Measurements from ENCODE around the gene COL27A1.

Gene COL27A1

DNA sequence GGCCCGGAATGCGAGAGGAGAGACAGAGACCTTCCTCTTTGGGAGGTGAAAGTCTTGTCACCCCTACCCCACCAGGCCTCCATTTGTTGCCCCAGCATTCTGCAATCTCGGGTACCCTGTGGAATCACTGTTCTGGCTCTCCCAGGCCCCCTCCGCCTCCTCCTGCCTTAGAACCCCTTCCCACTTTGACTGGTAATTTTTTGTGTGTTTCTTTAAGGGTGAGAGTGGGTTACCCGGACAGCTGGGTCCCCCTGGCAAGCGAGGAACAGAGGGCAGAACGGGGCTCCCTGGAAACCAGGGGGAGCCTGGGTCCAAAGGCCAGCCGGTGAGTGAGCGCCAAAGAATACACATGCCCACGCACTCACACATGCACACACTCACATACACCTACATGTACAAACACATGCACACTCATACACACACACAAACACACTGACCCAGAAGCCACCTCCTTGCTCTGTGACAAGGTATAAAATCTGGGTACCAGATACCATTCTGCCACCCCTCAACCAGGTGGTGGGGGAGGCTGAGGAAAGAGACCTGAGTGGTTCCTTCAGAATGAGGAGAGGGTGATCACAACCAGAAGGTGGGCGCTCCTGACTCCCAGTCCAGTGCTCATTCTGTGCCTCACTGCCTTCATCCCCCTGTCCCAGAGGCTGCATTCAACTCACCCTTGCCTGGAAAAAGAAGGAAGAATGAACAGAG, 136.7 kb downstream of the COL27A1 start:
- DNase-seq (ENCODE audit: extremely low read depth, low read depth): no peak
- TF ChIP-seq, protein P1, sequence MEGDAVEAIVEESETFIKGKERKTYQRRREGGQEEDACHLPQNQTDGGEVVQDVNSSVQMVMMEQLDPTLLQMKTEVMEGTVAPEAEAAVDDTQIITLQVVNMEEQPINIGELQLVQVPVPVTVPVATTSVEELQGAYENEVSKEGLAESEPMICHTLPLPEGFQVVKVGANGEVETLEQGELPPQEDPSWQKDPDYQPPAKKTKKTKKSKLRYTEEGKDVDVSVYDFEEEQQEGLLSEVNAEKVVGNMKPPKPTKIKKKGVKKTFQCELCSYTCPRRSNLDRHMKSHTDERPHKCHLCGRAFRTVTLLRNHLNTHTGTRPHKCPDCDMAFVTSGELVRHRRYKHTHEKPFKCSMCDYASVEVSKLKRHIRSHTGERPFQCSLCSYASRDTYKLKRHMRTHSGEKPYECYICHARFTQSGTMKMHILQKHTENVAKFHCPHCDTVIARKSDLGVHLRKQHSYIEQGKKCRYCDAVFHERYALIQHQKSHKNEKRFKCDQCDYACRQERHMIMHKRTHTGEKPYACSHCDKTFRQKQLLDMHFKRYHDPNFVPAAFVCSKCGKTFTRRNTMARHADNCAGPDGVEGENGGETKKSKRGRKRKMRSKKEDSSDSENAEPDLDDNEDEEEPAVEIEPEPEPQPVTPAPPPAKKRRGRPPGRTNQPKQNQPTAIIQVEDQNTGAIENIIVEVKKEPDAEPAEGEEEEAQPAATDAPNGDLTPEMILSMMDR (IDR thresholded peaks at IDR 0.05; ENCODE audit: low read depth, low read length, missing control alignments): no peak
- no peak overlapping the region for H3K4me3 ChIP-seq (replicated peaks; ENCODE audit: low read depth, low read length)

DNA sequence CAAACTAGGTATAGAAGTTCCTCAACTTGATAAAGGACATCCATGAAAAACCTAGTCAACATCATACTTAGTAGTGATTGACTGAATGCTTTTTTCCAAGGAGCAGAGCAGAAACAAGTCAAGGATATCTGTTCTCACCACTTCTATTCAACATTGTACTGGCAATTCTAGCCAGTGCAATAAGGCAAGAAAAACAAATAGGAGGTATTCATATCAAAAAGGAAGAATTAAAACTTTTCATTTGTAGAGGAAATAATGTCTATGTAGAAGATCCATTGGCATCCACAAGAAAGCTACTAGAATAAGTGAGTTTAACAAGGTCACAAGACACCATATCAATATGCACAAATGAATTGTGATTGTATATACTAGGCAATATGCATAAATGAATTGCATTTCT, 139.3 kb downstream of the COL27A1 start:
- H3K4me3 ChIP-seq (replicated peaks; ENCODE audit: low read depth, low read length): no peak overlapping the region
- DNase-seq (ENCODE audit: extremely low read depth, low read depth): no peak
- TF ChIP-seq, protein P1 (IDR thresholded peaks at IDR 0.05; ENCODE audit: low read depth, low read length, missing control alignments): no peak

DNA sequence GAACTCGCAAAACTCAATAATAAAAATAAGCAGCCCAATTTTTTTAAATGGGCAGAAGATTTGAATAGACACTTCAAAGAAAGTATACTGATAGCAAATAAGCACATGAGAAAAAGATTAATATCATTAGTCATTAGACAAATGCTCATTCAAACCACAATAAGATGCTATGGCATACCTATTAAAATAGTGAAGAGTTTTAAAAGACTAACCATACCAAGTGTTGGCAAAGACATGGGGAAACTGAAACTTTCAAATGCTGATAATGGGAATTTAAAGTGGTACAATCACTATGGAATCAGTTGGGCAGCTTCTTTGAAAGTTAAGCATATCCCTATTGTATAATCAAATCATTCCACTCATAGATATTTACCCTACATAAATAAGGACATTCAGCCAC, 141.0 kb downstream of the COL27A1 start:
- no peak overlapping the region for H3K4me3 ChIP-seq (replicated peaks; ENCODE audit: low read depth, low read length)
- no peak for DNase-seq (ENCODE audit: extremely low read depth, low read depth)
- TF ChIP-seq, protein P1 (IDR thresholded peaks at IDR 0.05; ENCODE audit: low read depth, low read length, missing control alignments): no peak

DNA sequence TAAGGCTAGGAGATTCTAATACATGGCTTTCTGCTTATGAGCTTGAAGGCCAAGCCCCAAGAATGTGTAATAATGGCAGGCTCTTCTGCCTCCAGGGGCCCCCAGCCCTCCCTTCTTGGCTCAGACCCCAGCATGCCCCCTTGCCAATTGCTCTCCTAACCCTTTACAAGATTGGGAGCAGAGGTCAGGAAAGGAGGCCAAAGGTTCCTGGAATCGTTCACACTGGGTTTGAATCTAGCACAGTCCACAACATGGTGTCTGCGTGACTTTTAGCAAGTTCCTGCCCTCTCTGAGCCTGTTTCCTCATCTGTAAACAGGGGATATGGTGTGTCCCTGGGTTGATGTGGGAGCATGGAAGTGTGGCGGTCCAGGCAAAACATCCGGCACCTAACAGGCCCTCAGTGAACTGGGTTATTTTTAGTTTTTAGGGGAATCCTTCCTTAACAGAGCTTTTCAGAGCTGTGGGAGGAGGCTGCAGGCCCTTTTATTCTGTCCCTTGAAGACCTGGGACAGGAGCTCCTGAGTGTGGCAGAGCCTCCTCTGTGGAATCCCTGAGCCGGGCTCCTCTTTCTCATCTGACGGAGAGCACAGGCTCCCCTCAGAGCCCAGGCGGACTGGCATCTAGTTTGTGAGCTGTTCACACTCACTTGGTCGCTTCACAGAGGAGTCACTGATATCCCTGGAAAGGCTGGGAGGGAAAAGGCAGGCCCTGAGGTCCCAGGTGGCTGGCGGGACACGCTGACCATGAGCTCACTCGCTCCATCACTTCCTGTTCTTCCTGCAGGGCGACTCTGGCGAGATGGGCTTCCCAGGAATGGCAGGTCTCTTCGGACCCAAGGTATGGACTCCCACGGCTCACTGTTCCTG, 144.2 kb downstream of the COL27A1 start:
- TF ChIP-seq, protein P1 (IDR thresholded peaks at IDR 0.05; ENCODE audit: low read depth, low read length, missing control alignments): no peak
- no peak for DNase-seq (ENCODE audit: extremely low read depth, low read depth)
- no peak overlapping the region for H3K4me3 ChIP-seq (replicated peaks; ENCODE audit: low read depth, low read length)

DNA sequence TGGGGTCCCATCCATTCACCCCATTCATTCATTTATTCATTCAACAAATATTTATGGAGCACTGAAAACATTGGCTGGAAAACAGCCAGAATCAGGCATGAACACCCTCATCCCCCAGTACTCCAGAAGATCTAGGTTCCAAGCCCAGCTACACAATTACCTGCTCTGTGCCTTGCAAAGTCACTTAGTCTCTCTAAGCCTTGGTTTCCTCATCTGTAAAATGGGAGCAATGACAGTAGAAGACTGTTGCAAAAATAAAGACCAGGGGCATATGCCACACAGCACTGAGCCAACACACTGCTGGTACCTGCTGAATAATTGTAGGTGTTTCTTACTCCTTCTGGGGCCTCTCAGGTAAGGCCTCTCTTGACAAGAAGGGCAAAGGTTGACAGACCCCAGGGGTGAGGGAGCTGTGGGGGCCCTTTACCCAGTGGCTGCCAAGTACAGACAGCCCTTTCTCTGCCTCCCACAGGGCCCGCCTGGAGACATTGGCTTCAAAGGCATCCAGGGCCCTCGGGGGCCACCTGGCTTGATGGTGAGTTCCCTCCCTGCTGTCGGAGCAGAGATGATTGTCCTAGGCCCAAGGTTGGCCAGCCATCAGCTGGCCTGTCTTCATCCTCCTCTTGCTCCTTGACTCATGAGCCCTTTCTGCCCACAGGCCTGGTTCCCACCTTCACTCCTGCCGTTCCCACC, 145.0 kb downstream of the COL27A1 start:
- no peak for DNase-seq (ENCODE audit: extremely low read depth, low read depth)
- TF ChIP-seq, protein P1 (IDR thresholded peaks at IDR 0.05; ENCODE audit: low read depth, low read length, missing control alignments): no peak
- no peak overlapping the region for H3K4me3 ChIP-seq (replicated peaks; ENCODE audit: low read depth, low read length)

DNA sequence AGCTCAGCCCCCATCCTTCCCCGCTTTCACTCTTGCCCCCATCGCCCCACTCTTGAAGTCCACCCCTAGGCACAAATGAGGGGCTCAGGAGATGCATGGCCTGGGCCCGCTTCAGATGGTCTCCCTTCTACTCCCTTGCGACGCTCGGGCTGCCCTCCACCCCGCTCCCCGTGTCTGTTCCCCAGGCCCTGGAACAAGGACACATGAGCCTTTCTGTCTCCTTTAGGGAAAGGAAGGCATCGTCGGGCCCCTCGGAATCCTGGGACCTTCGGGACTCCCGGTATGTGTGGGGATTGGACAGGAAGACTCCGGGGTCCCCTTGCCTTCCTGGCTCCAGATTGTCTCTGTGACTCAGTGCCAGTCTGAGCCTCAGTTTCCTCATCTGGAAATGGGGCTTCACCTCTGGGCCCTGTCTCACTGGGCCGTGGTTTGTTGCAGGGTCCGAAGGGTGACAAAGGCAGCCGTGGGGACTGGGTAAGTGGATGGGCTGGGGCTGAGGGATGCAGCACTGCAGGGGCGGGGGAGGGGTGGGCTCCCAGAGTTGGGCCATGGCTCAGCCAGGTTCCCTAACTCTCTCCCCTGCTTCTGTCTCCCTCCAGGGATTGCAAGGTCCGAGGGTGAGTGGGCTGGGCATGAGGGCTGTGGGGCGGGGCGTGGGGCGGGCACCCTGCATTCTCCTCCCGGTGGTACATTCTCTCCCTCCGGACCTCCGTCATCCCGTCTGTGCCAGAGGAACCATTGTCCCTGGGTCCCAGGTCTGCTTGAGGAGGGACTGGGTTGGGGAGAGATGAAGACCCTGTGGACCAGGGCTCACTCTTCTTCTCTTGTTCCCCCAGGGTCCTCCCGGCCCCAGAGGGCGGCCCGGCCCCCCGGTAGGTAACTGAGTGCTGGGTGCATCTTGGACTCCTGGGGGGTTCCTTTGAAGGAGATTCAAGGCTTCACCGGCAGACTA, 145.8 kb downstream of the COL27A1 start:
- TF ChIP-seq, protein P1 (IDR thresholded peaks at IDR 0.05; ENCODE audit: low read depth, low read length, missing control alignments): no peak
- DNase-seq (ENCODE audit: extremely low read depth, low read depth): no peak
- H3K4me3 ChIP-seq (replicated peaks; ENCODE audit: low read depth, low read length): no peak overlapping the region

Data from HFF-Myc (cell line).